HT-29 (cell line): ENCODE measurements around the gene TRIM8. TPM values are rescaled to one million over a fixed set of nuclear protein-coding genes. Genes with fewer than 3 reads are reported as not detected.
A peak's percentile ranks its signal among the peaks of the same experiment; 100 is the strongest.

Experiments used
- DNase-seq: peaks from one replicate; pipeline ENCODE4 v3.0.0-alpha.2; 2015; ENCODE audit warnings: low spot score
- total RNA-seq: library from RNA; depleted of rRNA; stranded (reverse); fragments of >200 nt; shearing (Covaris generic); gene quantifications from 2 replicates; pipeline ENCODE4 v1.2.3, GENCODE V29; 2014

Gene TRIM8
- total RNA-seq, 1 experiment from 2014 or later, result 82.3 TPM

DNA sequence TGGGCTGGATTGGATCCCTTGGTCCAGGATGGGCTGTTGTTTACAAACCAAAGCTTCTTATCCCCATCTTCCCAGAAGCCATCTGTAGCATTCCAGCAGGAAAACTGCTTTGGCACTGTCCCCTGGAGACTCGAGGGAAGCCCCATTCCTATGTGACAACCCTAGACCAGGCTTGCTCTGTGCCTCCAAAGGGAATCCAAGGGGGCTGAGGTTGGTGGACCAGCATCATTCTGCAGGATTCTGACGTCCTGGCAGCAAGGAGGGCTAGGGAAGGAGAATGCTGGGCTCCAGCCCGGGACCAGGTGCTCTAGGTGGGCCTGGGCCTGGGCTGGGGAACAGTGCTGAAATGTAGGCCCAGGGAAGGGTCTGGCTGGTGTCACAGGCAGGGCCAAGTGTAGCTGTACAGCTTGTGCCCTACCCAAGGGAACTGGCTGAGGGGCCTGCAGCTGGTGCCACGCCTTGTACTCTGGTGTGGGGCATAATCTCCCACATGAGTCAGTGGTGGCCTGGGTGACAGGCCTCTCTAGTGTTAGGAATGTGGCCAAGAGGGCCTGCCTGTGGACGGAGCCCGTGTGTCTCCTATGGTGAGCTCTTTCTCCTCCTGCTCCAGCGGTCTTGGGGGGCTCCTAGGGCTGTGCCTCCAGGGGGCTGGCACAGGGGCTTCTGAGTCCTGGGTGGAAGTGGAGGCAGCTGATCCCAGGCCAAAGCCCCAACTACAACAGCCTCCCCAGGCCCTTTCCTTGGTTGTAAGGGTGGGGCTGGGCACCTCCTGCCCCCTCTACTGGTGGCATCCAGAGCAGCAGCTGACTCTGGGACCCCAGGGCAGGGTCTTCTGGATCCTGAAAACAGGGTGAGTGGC, 25.2 kb downstream of the TRIM8 start:
- no peak for DNase-seq

- DNase-seq, result no peak
Measured at GRCh38 chr10:102670065-102670670, 25.9 kb downstream of the TRIM8 start.

- no peak for DNase-seq
Measured at GRCh38 chr10:102670871-102671434, 26.7 kb downstream of the TRIM8 start.

- no peak for DNase-seq
Measured at GRCh38 chr10:102673236-102673818, 29.0 kb downstream of the TRIM8 start.

GRCh38 chr10:102673819-102674511, 29.7 kb downstream of the TRIM8 start:
- no peak for DNase-seq

DNA sequence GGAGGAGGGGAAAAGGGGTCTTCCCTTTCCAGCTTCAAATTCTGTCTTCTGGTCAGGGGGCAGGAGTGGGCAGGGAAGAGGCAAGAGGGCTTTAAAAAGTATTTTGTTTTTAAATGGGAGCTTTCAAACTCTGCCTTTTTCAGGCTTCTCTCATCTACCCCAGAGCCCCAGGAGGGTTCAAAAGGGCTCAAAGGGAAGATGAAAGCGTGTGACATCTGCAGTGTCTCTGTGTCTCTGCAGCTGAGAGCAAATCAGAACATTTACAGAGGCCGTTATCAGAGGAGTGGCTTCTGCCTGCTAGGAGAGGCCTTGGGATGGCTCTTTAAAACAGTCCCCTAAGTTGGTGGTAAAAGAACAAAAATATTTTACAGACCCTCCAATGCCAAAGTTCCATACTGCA, 30.3 kb downstream of the TRIM8 start:
- DNase-seq, result no peak

DNA sequence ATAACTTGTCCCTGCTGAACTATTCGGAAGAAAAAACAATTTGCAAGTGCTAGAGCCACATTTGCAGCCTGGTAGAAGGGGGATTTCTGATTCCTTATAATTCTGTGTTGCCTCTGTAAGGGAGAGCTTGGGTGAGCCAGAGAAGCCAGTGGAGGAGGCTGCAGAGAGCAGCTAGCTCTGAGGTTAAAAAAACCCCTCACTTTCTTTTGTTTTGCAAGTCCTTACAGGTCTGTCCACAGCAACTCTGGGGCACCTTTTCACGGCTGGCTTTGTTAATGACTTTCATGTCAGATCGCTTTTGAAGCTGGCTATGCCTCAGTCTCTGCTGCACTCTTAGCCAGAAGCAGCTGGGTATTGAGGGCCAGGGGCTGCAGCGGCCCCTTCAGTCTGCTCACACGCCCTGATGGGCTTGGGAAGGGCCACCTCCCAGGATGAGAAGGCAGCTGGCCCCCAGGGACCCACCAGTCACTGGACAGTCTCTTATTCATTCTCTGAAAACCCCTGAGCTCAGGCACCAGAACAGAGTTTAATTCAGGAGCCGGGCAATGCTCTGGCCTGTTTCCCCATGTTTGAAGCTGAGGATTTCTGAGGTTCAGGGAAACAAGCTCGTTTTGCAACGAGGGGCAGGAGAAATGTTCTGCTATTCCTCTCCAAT, 30.9 kb downstream of the TRIM8 start:
- no peak for DNase-seq

DNA sequence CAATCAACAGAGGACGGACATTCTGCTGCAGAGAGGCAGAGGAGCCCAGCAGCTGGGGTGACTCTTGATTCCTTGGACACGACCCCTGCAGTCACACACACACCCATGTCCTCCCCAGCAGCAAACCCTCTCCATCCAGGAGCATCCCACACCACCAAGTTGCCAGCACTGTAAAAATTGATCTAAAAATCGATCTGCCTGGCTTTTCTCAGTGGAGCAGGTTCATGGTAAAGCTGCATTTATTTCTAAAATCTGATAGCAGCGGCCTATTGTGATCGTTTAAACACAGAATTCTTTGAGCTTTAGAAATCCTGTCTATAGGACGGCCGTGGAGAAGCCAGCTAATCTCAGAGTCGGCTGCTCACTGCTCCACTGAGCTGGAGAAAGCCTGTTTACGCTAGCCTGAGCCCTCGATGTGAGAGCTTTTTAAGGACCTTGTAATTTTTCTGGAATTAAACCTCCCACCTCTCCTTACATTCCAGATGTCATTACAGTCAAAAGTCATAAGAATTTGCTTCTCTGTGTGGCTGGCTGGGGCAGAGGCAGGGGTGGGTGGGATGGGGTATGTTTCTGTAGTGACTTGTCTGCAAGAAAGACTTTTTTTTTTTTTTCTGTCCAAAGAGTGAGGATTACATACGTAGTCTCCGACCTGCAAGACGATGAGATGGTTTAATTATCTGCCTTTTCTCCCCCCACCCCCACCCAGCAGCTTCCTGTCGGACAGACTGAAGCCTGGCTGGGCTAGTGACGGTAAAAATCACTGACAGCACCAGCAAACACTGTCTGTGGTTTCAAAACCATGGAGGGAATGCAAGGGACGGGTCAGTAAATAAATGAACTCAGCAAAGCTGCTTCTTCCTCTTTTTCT, 31.6 kb downstream of the TRIM8 start:
- no peak for DNase-seq

GRCh38 chr10:102676534-102677315, 32.4 kb downstream of the TRIM8 start:
- DNase-seq, result no peak

DNA sequence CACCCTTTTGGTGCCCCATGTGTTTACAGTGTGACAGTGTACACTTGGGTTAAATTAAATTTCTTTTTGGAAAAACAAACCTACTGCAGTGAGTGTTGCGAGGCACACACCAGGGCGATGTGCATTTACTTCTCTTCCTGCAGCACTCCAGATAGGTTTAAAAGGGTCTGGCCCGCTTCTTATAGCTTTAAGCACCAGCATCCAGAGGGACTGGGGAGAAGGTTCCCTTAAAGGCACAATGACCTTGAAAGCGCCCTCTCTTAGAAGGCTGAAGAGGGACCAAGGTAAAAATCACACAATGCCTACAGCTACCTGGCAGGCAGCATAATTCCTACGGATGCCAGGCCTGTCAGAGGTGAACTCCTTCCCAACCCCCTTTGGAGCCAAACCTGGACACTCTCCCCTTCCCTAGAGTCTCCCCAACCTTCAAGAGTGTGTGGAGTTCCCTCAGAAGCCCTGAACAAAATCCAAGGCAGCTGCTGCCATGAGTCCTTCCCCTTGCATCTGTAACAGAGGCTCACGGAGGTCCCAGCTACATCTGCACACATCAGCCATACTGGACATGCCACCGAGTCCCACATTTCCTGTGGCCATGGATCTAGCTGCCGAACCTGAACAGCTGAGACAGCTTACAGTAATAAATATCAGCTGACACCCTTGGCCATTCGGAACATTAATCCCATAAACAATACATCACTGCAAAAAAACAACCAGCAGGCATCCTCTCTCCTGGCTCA, 33.2 kb downstream of the TRIM8 start:
- no peak for DNase-seq

DNA sequence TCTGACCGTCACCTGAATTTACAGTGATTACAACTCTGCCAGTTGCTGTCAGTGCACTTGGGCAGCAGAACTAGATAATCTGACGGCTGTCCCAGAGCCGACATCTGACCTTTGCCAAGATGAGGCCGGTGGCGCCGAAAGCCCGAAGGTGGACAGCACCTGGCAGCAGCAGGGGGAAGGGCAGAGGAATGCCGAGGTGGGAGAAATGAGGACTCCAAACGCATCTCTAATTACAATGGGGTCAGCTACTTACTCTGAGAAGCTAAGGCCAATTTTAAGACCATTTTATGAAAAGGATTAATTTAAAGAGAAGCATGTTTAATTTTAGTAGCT, 33.8 kb downstream of the TRIM8 start:
- no peak for DNase-seq

GRCh38 chr10:102678842-102679289, 34.6 kb downstream of the TRIM8 start:
- peak; percentile 78 for DNase-seq

DNA sequence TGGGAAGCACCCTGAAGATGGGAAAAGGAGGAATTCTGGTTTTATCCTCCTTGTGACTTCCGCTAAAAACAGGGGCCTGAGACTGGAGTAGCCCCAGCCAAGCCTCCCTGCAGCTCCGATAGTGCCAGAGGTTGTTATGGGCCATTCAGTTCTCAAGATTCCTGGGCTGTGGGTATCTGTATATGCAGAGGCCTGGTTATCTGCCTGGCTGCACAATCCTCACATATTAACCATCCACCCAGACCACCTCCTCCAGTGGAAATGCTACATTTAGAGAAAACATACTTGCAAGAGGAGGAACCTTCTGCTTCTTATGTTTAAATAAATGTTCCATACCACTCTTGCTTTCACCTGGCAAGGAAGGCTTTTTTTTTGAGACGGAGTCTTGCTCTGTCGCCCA, 35.3 kb downstream of the TRIM8 start:
- DNase-seq, result no peak

DNA sequence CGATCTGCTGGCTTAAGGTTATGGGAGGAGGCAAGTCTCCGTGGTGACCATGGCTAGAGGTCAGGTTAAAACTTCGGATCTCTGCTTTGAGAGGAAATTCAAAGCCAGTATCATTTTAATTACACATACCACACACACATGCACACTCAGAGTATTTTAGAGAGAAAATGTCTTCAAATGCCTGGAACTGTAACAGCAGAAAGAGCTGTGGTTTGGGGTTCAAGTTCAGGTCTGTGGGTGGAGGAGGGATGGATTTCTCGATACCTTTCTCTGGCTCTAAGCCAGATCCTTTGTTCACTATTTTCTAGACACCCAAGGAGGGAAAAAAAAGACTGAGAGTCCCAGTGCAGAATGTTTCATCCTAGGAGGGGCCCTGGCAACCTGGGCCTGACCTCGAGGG, 37.4 kb downstream of the TRIM8 start:
- DNase-seq, result no peak

DNA sequence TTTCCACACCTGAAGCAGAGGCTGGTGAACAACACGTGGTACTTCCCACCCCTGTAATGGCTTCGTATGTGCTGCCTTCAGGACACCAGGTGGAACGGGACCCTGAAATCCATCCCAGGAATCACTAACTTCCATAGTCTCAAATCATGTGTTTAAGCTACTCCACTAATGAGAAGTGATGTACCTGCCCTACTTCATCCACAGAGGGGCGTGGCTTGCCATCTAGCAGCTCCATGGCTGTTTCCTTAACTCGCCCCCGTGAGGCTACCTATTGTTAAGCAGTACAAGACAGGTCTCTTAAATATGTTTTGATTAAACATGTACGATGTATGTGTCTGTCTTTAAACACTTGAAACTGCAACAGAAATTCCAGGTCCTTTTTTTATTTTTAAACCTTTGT, 38.1 kb downstream of the TRIM8 start:
- peak; percentile 53 for DNase-seq

GRCh38 chr10:102682981-102683380, 38.7 kb downstream of the TRIM8 start:
- DNase-seq, result no peak

- DNase-seq, result no peak
Measured at GRCh38 chr10:102683736-102684135, 39.5 kb downstream of the TRIM8 start.

- DNase-seq, result no peak
Measured at GRCh38 chr10:102691285-102692066, 47.2 kb downstream of the TRIM8 start.
